ENCODE results near the gene VGLL4.

- TF ChIP-seq EZH2 (IDR thresholded peaks at IDR 0.05; ENCODE audit: borderline replicate concordance, insufficient read depth, low read depth, low read length, poor library complexity, severe bottlenecking): no peak
- TF ChIP-seq CTCF (IDR thresholded peaks at IDR 0.05): no peak
Measured at GRCh38 chr3:11601446-11602238, 42.1 kb downstream of the VGLL4 start.

Measured in B cell (primary cell).